Gastroesophageal sphincter (tissue), 3 donors: ENCODE data around the gene KRTAP9-8.

Experiments
- CTCF ChIP-seq, 4 experiments: fragments of 200-600 bp in 2 of 4; fragments of 450-650 bp in 2 of 4; sonication (generic) in 1 of 4; IDR thresholded peaks; one replicate each; pipeline ENCODE4 v1.5.1; 2017 to 2019; ENCODE audit warnings: antibody characterized with exemption in 4 of 4, mild to moderate bottlenecking in 2 of 4, moderate library complexity in 2 of 4
- POLR2A ChIP-seq, 2 donors: fragments of 450-650 bp; IDR thresholded peaks; one replicate each; pipeline ENCODE4 v1.6.1; 2017; ENCODE audit warnings: antibody characterized with exemption in 2 of 2, mild to moderate bottlenecking in 2 of 2, moderate library complexity in 1 of 2
- POLR2AphosphoS5 ChIP-seq: sonication (generic); formaldehyde crosslinking; IDR thresholded peaks from one replicate; pipeline ENCODE4 v1.6.1; 2017; ENCODE audit warnings: antibody characterized with exemption

GRCh38 chr17:41258406-41258805 is 20.6 kb downstream of the KRTAP9-8 start:
- TF ChIP-seq CTCF (IDR thresholded peaks at IDR 0.05) (no peak), POLR2A (IDR thresholded peaks at IDR 0.05) (no peak), POLR2AphosphoS5 (no peak)
